T-helper 1 cell treated with Interleukin-12 subunit alpha and Interleukin-12 subunit beta and Interleukin-4 antibody, amounts not matched to agents 30 ng/mL and 1 ng/mL, for 36 hours (primary cell): ENCODE results near the gene NKX1-2. TPM values are rescaled to one million over a fixed set of nuclear protein-coding genes. Genes with fewer than 3 reads are reported as not detected.

Experiments used
- intact Hi-C: fragments of 100-400 bp; cut with micrococcal nuclease; formaldehyde crosslinking; loops from one replicate; pipeline ENCODE4 v1.15.1; 2024
- total RNA-seq: library from RNA; stranded (reverse); gene quantifications from 2 replicates; pipeline ENCODE4 v1.2.3, GENCODE V29; 2022

Gene NKX1-2
- not detected in 2 replicates for total RNA-seq

DNA sequence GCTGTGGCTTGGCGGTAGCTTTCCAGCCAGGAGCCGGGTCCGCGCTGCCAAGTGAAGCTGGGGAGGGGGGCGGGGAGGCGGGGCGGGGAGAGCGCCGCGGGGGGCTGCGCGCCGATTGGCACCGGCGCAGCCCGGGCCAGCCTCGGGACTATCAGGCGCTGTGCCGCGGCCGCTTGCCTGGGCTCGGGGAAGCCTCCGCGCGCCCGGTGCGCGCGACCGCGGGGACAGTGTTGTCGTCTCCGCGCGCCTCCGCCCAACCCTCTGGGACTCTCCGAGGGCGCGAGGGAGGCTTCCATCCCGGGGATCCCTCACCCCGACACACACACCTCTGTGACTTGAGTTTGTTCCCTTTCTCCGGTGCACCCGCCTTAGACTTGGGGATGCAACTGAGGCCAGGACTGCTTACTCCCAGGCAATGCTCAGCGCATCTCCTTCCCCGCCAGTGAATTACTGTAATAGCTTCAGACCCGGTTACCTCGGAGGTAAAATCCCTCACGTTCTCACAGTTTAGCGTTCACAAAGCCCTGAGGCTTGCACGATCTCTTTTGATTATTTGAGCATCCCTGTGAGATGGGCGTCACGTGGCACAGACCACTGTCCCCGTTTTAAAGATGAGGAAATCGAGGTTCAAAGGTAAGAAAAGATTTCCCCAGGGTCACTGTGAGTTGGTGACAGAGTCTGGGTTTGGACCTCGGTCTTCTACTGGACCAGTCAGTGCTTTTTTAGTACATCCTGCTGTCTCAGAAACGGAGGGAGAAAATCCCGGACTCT is at the start of gene NKX1-2:
Gene NKX1-2, minus strand, starts transcription at position 24 of the 771 bp plus-strand sequence. CDS start 92 bp downstream, outside the sequence.
- intact Hi-C loops, result no loop called here

DNA sequence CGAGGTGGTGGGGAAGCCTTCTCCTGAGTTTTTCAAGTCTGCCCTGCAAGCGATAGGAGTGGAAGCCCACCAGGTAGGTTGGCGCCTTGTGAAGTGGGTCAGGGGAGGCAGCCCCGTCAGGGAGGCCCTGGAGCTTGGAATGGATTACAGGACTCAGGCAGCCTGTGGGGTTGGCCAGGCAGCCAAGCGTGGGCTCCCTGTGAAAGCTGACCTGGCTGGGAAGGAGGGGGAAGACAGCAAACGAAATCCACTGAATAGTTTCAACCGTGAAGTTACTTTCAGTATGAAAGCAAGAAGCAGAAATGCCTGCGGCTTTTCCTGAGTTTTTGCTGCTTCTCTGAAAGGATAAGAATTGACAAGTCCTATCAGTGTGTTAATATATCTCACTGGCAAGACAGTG is 48.2 kb upstream of the NKX1-2 start:
- intact Hi-C loops, result no loop called here

DNA sequence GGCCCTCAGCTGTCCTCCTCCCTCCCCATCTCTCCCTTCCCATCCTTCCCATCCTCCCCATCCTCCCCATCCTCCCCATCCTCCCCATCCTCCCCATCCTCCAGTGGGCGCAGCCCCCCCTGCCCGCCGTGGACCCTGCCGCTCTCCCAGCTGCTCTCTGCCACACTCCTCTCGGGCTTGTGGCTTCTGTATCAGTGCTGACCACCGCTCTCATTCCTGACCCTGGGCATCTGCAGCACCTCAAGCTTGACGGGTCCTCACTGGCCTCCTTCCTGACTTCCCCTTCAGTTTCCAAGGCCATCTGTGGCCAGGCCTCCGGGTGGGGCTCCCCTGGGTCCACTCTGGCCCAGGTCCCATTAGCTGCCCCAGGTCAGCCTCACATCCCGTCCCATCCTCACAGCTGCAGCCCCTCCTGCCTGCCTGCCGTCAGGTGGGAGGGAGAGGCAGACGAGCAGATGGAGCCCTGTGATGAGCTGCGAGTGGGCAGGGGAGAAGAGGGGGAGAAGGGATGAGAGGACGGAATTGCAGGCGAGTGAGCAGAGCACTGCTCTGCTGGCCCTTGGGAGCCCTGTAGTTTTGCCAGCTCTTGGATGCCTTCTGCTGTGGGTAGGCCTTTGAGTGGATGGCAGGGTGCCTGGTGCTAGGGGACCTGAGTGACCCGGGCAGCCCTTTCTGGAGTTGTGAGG is 47.5 kb upstream of the NKX1-2 start:
- intact Hi-C loops, result no loop called here

DNA sequence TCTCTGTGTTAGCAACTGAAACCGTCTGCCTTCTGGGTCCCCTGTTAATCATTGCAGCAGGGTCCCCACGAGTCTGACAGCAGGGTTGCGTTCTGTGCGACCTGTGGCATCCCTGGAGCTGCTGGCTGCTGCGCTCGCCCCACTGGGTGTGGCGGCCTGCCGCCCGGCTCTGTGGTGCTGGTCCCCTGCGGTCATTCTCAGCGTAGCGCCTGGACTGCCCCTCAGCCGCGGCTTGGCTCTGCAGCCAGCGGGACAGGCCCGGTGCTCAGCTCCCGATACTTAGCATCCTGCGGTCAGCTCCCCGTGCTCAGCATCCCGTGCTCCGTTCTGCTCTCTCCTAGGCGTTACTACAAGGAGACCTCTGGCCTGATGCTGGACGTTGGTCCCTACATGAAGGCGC is 46.8 kb upstream of the NKX1-2 start:
- intact Hi-C loops, result no loop called here

DNA sequence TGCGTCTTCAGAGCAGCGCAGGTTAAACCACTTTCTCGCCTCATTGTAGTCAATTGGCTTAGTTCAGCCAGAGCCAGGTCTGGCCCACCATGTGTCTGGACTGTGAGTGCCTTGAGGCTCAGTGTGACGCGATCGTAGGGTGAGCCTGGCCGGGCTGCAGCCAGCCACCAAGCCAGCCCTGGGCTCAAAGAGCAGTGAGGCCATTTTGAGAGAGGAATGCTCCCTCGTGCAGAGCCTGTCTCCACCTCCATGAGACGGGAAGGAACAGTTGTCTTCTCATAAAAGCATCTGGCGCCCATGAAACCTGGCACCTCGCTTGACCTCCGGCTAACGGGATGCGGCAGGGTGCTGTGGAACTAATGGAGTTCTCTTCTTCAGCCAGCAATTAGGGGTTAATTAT is 46.3 kb upstream of the NKX1-2 start:
- intact Hi-C loops, result no loop called here

DNA sequence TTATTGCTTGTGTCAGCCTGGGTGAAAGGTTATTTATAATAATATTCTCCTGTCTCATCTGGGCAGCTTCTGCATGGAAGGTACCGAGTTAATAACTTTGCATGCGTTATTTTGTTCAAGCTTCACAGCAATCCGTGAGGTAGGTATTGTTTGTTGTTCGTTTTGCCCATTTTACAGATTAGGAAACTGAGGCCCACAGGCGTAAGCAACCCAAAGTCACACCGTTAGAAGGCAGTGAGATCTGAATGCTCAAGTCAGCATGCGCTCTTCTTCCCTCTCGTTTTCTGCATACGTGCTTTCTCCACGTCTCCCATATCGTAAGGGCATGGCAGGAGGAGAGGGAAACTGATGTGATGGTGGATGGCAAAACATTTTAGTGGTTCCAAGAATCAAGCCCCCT is 45.9 kb upstream of the NKX1-2 start:
- intact Hi-C loops, result no loop called here

DNA sequence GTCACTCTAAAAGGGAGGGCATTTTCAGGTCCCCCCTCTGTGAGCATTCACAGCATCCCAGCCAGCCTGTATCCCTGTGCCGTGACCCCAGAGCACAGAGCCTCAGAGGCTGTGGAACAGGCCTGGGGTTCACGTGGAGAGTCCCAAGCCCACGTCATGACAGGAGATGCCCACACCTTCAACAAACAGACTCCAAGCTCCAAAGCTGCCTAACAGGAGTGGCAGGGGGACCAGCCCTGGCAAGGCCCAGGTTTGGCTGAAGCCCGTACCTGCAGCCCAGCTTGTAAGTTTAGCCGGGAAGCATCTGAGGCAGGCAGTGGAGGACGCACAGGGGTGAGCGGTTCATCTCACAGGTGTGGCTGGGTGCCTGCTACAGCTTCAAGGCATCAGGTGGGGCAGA is 45.3 kb upstream of the NKX1-2 start:
- intact Hi-C loops, result no loop called here

DNA sequence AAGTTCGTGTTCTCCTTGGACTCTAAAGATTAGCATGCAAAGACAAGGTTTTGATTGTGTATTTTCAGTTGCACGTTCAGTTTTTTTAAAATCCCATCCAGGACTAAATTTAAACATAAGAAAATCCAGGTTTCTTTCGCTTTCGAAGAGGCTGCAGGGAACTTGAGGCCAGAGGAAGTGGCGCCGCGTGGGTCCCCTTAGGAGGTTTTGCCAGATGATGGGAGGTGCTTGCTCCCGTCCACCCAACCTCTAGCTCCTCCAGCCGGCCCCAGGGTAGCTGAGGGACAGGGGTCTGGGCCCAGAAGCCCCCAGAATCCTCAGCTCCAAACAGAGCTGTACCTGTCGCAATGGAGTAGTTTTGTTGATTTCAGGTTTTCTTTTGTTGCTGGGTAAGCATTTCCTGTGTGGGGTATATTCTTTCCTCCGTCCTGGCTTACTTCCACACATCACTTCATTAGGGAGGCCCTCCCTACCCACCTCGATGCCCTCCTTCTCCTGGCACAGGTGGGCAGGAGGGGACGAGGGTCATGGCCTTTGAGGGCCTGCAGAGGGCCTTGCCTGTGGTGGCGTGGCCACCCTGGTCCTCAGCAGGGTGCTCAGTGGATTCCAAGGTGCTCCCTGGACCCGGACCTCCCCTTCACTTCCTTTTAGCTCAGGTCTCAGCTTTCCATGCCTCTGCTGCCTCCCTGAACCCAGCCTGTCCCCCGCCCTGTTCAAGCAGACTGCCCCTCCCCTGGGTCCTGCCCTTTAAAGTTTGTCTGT is 44.4 kb upstream of the NKX1-2 start:
- intact Hi-C loops, result no loop called here

DNA sequence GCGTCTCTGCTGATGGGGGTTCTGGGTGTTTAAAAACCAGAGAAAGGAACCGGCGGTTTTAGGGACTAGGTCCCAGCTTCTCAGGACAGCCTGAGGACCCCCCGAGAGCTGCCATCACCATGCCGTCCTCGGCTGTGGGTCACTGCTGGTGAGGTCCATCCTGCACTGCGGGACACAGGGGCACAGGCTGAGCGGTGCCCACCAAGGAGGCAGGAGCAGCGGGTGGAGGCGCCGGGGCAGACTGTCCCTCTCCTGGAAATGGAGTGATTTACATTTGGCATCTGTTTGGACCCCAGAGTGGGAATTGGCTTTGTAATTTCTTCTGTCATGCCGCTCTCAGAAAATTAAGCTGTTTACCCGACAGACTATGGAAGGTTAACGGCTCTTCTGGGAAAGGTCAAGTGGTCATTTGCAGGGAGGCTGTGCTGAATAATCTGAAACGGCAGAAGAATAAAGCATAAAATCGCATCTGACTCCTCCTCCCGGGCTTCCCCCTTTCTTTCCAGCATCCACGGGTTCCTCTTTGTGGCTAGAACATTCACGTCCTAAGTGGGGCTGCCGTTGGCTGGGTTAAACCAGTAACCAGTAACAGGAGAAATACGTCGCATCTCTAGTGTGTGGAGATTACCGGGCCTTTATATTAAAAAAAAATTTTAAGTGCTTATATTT is 43.5 kb upstream of the NKX1-2 start:
- intact Hi-C loops, result loop anchor here (2.0 kb wide), 1 partner anchor 29 kb away; no protein-coding TSS in a partner anchor

DNA sequence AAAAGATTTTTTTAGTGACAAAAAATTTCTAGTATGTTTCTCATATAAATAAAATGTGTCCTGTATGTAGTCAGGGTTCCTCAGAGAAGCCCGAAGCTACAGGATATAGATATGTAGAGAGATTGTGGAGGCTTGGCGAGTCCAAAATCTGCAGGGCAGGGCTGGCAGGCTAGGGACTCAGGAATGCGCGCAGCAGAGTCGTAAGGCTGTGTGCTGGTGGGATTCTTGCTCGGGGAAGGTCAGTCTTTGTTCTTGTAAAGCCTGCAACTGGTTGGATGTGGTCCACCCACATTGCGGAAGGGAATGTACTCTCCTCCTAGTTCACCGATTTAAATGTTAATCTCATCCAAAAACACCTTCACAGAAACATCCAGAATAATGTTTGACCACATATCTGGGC is 42.4 kb upstream of the NKX1-2 start:
- intact Hi-C loops, result loop anchor here (2.0 kb wide), 1 partner anchor 27 kb away; no protein-coding TSS in a partner anchor

DNA sequence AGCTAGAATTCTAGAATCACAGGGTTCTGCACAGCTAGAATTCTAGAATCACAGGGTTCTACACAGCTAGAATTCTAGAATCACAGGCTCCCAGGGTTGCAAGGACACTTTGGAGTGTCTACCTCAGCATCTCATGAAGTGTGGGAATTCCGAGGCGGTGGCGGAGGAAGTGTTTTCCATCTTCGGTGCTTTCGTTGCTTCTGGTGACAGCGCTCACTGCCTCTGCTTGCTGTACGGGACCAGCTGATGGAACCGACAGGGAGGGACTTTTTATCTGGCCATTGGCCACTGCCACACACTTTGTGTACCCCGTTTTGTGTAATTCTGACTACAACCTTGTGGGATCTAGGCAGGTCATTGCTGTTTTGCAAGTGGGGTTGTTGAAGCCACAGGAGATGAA is 41.3 kb upstream of the NKX1-2 start:
- intact Hi-C loops, result no loop called here

DNA sequence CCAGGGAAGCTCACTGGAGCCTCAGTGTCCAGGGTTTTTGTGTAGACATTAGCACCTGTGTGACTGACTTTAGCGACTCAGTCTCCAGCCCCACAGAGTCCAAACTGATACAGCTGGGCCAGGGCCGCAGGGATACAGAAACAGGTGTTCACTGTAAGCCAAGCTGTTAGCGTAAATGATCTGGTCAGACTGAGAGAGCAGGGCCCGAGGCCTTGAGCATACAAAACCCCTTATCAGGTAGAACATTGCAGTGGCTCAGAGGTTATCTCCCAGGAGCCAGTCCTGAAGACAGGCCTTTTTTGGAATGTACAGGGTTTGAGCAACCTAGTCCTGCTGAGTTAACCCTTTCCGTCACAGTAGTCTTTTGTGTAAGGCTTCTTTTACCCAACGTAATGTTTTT is 36.8 kb upstream of the NKX1-2 start:
- intact Hi-C loops, result no loop called here

DNA sequence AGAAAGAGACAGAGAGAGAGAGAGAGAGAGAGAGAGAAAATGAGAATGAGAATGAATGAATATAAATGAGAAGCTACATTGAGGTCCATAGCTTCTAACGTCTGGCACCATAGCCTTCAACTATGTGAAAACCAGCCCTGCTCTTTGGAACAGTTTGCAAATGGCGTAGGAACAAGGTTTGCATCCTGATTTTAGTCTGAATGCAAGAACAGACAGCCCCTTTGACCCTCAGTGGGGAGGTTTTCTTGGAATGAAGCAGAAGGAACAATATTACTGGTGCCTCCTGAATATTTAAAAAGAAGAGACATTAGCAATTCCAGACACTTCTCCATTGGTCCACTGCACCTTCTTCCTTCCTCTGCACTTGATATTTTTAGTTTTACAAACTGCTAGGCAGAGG is 34.8 kb upstream of the NKX1-2 start:
- intact Hi-C loops, result no loop called here

DNA sequence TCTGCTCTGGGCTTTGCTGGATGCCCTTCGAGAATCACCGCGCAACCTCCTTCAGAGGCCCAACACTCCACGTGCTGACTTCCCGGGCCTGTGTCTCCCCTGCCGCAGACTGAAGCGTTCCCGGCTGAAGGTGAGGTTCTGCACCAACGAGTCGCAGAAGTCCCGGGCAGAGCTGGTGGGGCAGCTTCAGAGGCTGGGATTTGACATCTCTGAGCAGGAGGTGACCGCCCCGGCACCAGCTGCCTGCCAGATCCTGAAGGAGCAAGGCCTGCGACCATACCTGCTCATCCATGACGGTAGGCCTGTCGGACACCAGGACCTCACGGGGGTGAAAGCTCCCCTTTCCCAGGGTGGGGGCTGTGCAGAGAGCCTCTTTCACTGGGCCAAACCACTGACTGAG is 34.2 kb upstream of the NKX1-2 start:
- intact Hi-C loops, result no loop called here

DNA sequence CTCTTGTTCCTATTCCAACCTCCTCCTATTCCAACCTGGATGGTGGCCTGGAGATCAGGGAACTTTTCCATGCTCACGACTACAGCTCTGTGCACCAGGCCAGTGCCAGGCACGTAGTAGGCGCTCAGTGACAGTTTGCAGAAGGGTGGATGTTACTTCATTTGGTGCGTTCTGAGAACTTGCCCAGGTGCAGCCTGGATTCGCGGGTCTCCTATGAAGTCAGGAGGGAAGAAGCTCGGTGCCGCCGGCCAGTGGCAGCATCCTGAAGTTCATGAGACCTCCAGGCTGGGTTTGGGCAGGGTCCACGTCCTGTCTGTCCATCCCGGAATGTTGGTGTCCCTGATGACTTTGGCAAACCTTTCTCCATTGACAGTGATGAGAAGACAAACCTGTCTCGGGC is 33.0 kb upstream of the NKX1-2 start:
- intact Hi-C loops, result no loop called here

DNA sequence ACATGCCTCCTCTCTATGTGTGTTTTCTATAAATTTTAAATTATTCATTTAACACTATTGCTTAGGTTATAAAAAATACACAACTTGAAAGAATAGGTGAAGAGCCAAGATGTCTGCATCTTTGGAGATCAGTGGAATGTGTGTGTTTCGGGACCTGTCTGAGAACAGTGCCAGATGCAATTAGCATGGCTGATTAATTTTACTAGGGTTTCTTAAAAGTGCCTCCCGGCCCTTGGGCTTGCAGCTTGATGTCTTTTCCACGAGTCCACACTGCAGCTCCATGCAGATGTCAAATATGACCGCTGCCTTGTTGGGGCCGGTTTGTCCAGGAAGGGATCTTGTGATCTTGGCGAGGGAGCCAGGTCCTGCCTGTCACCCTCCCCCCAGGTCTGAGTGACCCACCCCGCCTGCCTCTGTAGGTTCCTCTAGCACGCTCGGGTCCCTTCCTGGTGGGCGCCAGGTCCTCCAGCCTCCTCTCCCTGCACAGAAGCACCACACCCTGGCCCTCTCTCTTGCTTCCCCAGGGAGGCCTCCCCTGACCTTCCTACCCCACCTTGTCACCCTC is 32.5 kb upstream of the NKX1-2 start:
- intact Hi-C loops, result no loop called here

DNA sequence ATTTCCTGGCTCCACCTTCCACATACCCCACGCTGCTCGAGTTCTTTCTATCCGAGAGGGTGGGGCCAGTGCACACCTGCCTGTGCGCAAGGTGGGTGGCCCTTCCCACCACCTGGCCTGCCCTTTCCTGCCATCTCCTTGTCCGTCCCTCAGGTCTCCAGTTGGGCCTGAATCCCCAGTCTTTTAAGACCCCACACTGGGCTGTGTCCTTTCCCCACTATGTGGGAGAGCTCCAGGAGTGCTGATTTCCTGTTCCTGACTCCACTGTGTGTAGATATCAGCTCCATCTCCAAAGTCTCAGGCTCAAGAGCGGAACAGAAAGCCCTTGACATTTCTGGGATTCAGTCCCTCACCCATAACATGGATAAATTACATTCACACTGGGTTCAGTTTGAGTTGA is 31.9 kb upstream of the NKX1-2 start:
- intact Hi-C loops, result no loop called here

DNA sequence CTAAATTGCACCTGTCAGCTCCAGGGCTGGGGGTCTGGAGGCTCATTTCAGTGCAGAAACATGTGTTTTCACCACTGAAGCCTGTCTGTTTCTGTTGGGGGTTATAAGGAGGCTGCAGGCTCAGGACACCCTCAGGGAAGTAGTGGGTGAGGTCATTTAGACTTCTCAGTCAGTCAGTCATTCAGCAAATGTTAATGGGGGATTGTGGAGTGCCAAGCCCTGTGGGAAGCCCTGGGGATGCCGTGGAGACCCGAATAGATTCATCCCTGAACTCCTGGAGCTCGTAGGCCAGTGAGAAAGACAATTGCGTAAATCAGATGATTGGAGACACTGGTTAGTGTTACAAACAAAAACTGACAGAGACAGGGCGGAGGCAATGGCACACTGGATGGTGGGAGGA is 31.0 kb upstream of the NKX1-2 start:
- intact Hi-C loops, result no loop called here

DNA sequence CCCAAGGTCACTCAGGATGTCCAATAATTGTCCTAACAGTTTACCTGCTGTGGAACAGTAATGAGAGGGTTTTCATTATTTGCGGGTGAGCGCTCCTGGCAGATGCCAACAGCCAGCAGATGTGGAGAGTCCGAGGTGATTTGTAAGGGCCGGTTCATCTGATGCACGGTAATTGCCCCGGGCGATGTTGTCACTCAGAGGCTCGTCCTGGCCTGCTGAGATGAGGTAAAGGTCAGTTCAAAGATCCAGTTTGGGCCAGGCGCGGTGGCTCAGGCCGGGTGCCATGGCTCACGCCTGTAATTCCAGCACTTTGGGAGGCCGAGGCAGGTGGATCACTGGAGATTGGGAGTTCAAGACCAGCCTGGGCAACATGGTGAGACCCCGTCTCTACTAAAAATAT is 28.7 kb upstream of the NKX1-2 start:
- intact Hi-C loops, result no loop called here

DNA sequence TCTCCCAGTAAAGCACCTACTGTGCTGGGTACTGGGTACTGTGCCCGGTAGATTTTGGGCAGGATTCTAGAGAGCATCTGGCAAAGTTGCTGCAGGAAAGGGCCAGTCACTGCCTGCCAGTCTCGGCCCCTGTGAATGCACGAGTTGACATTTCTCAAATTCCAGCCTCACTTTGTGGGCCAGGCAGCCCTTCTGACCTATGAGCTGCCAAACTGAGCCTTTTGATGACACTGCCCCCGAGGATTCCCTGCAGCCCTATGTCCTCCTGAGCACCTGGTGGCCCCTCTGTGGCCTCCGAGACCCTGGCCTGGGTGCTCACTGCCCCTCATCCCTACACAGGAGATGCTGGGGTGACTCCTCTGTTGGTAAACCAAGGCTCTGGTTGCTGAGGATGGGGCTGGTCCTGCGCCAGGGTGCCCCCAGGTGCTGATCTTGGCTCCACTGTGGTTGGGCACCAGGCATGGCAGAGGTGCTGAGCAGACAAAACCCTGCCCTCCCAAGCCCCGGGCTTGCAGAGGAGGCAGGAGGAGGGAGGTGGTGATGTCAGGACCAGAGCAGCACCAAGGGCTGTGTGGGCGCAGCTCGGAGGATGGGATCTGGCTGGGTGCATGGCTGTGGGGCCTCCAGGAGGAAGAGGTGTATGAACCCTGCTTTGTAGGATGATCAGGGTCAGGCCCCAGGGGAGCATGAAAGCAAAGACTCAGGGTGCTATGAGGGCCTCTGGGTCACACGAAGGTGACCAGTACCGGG is 28.0 kb upstream of the NKX1-2 start:
- intact Hi-C loops, result no loop called here
